HCT116 (cell line): ENCODE results near the gene C1orf116.
A peak's percentile ranks its signal among the peaks of the same experiment; 100 is the strongest.

Experiments
- FOSL1 ChIP-seq: IDR thresholded peaks from 2 replicates; pipeline ENCODE4 v1.6.1; 2012; ENCODE audit warnings: low read depth
- POLR2A ChIP-seq: IDR thresholded peaks from 2 replicates; pipeline ENCODE4 v1.7.0; 2011; ENCODE audit warnings: borderline replicate concordance; ENCODE audit not compliant: insufficient read depth, insufficient read length; ENCODE audit errors: extremely low read depth
- SP1 ChIP-seq: IDR thresholded peaks from 2 replicates; pipeline ENCODE4 v1.6.1; 2012; ENCODE audit warnings: low read depth
- TF ChIP-seq, protein P1 (sequence below), 3 experiments: fragments of 200-600 bp in 1 of 3; sonication (generic) in 1 of 3; IDR thresholded peaks in 2 of 3; conservative IDR thresholded peaks in 1 of 3; 2 replicates each; pipeline ENCODE4 v1.5.1; 2012 to 2017; ENCODE audit warnings: low read depth in 2 of 3, low read length in 2 of 3, antibody characterized with exemption in 1 of 3, borderline replicate concordance in 1 of 3, control low read depth in 1 of 3, mild to moderate bottlenecking in 1 of 3, mixed read lengths in 1 of 3, mixed run types in 1 of 3, moderate library complexity in 1 of 3; ENCODE audit not compliant: insufficient read depth in 1 of 3
- TF ChIP-seq, protein P2 (sequence below): IDR thresholded peaks from 2 replicates; pipeline ENCODE4 v1.6.1; 2012
- TF ChIP-seq, protein P3 (sequence below): IDR thresholded peaks from 2 replicates; pipeline ENCODE4 v1.6.1; 2012; ENCODE audit warnings: low read depth
- TF ChIP-seq, protein P4 (sequence below): IDR thresholded peaks from 2 replicates; pipeline ENCODE4 v1.6.1; 2011; ENCODE audit warnings: mild to moderate bottlenecking, low read length, moderate library complexity; ENCODE audit not compliant: insufficient replicate concordance; ENCODE audit errors: extremely low read depth

GRCh38 chr1:207052911-207053769 lies 20.6 kb upstream of the C1orf116 start, which contains the start of gene PFKFB2:
- TF ChIP-seq, protein P1, sequence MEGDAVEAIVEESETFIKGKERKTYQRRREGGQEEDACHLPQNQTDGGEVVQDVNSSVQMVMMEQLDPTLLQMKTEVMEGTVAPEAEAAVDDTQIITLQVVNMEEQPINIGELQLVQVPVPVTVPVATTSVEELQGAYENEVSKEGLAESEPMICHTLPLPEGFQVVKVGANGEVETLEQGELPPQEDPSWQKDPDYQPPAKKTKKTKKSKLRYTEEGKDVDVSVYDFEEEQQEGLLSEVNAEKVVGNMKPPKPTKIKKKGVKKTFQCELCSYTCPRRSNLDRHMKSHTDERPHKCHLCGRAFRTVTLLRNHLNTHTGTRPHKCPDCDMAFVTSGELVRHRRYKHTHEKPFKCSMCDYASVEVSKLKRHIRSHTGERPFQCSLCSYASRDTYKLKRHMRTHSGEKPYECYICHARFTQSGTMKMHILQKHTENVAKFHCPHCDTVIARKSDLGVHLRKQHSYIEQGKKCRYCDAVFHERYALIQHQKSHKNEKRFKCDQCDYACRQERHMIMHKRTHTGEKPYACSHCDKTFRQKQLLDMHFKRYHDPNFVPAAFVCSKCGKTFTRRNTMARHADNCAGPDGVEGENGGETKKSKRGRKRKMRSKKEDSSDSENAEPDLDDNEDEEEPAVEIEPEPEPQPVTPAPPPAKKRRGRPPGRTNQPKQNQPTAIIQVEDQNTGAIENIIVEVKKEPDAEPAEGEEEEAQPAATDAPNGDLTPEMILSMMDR (IDR thresholded peaks at IDR 0.05 in 2 of 3, conservative IDR thresholded peaks at IDR 0.05 in 1 of 3; ENCODE audit: borderline replicate concordance in 1 of 3, insufficient read depth in 1 of 3, low read depth in 2 of 3, low read length in 2 of 3): 0 out of 6 replicates have a peak, but pooled peaks of 1 of the 3 experiments have one; percentile 19
- TF ChIP-seq FOSL1: no peak
- TF ChIP-seq POLR2A: peak; percentile 72
- TF ChIP-seq, protein P2, sequence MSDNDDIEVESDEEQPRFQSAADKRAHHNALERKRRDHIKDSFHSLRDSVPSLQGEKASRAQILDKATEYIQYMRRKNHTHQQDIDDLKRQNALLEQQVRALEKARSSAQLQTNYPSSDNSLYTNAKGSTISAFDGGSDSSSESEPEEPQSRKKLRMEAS: peak; percentile 73
- peak; percentile 89 for TF ChIP-seq SP1
- TF ChIP-seq, protein P3, sequence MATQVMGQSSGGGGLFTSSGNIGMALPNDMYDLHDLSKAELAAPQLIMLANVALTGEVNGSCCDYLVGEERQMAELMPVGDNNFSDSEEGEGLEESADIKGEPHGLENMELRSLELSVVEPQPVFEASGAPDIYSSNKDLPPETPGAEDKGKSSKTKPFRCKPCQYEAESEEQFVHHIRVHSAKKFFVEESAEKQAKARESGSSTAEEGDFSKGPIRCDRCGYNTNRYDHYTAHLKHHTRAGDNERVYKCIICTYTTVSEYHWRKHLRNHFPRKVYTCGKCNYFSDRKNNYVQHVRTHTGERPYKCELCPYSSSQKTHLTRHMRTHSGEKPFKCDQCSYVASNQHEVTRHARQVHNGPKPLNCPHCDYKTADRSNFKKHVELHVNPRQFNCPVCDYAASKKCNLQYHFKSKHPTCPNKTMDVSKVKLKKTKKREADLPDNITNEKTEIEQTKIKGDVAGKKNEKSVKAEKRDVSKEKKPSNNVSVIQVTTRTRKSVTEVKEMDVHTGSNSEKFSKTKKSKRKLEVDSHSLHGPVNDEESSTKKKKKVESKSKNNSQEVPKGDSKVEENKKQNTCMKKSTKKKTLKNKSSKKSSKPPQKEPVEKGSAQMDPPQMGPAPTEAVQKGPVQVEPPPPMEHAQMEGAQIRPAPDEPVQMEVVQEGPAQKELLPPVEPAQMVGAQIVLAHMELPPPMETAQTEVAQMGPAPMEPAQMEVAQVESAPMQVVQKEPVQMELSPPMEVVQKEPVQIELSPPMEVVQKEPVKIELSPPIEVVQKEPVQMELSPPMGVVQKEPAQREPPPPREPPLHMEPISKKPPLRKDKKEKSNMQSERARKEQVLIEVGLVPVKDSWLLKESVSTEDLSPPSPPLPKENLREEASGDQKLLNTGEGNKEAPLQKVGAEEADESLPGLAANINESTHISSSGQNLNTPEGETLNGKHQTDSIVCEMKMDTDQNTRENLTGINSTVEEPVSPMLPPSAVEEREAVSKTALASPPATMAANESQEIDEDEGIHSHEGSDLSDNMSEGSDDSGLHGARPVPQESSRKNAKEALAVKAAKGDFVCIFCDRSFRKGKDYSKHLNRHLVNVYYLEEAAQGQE: no peak
- TF ChIP-seq, protein P4, sequence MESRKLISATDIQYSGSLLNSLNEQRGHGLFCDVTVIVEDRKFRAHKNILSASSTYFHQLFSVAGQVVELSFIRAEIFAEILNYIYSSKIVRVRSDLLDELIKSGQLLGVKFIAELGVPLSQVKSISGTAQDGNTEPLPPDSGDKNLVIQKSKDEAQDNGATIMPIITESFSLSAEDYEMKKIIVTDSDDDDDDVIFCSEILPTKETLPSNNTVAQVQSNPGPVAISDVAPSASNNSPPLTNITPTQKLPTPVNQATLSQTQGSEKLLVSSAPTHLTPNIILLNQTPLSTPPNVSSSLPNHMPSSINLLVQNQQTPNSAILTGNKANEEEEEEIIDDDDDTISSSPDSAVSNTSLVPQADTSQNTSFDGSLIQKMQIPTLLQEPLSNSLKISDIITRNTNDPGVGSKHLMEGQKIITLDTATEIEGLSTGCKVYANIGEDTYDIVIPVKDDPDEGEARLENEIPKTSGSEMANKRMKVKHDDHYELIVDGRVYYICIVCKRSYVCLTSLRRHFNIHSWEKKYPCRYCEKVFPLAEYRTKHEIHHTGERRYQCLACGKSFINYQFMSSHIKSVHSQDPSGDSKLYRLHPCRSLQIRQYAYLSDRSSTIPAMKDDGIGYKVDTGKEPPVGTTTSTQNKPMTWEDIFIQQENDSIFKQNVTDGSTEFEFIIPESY: peak; percentile 97
